Fibroblast of lung (primary cell): ENCODE measurements around the gene PPP1R16B. TPM values are rescaled to one million over a fixed set of nuclear protein-coding genes. Genes with fewer than 3 reads are reported as not detected.

ENCODE experiments used
- DNase-seq, 2 donors: peaks; one replicate each; pipeline versions ENCODE4 v3.0.0 to v3.0.0-alpha.2; 2010; ENCODE audit warnings: low read depth in 2 of 2
- H2AFZ ChIP-seq: 2 replicates; pipeline ENCODE4 v1.5.1; 2012; ENCODE audit warnings: low read length, control low read depth, inconsistent platforms
- H3K27ac ChIP-seq: 2 replicates; pipeline ENCODE4 v1.5.1; 2011; ENCODE audit warnings: low read length, control low read depth; ENCODE audit not compliant: insufficient read depth
- H3K27me3 ChIP-seq: 2 replicates; pipeline ENCODE4 v1.5.1; 2011; ENCODE audit warnings: mild to moderate bottlenecking, low read length; ENCODE audit not compliant: control insufficient read depth, insufficient read depth
- H3K36me3 ChIP-seq: 2 replicates; pipeline ENCODE4 v1.5.1; 2011; ENCODE audit warnings: low read length; ENCODE audit not compliant: control insufficient read depth, insufficient read depth
- H3K4me1 ChIP-seq: 2 replicates; pipeline ENCODE4 v1.5.1; 2011; ENCODE audit warnings: low read length; ENCODE audit not compliant: control insufficient read depth, insufficient read depth; ENCODE audit errors: extremely low read depth
- H3K4me2 ChIP-seq: 2 replicates; pipeline ENCODE4 v1.5.1; 2011; ENCODE audit warnings: low read length, control low read depth; ENCODE audit not compliant: insufficient read depth; ENCODE audit errors: extremely low read depth
- H3K4me3 ChIP-seq, 4 experiments: fragments of 200-600 bp in 1 of 4; sonication (generic) in 1 of 4; replicated peaks in 1 of 4; 2 replicates each; pipeline ENCODE4 v1.5.1; 2011 to 2016; ENCODE audit warnings: low read length in 4 of 4, low read depth in 3 of 4, mild to moderate bottlenecking in 3 of 4, control low read depth in 2 of 4, inconsistent platforms in 1 of 4, mixed read lengths in 1 of 4; ENCODE audit not compliant: insufficient read depth in 1 of 4; ENCODE audit errors: control extremely low read depth in 1 of 4
- H3K79me2 ChIP-seq: 2 replicates; pipeline ENCODE4 v1.5.1; 2012; ENCODE audit warnings: mild to moderate bottlenecking, low read length, inconsistent platforms; ENCODE audit not compliant: control insufficient read depth, insufficient read depth
- H3K9ac ChIP-seq: 2 replicates; pipeline ENCODE4 v1.5.1; 2011; ENCODE audit warnings: mild to moderate bottlenecking, low read length, control low read depth; ENCODE audit not compliant: insufficient read depth
- H3K9me3 ChIP-seq: 2 replicates; pipeline ENCODE4 v1.5.1; 2012; ENCODE audit warnings: low read depth, low read length; ENCODE audit not compliant: control insufficient read depth, insufficient read depth
- H4K20me1 ChIP-seq: 2 replicates; pipeline ENCODE4 v1.5.1; 2011; ENCODE audit warnings: low read length; ENCODE audit not compliant: control insufficient read depth, insufficient read depth; ENCODE audit errors: extremely low read depth
- EZH2 ChIP-seq: IDR thresholded peaks from 2 replicates; pipeline ENCODE4 v1.5.1; 2012; ENCODE audit warnings: low read length, control low read depth, mild to moderate bottlenecking; ENCODE audit errors: missing control alignments
- polyA plus RNA-seq, 2 donors: library from polyadenylated mRNA; depleted of rRNA in 1 of 2; stranded (reverse) in 1 of 2; unstranded in 1 of 2; fragments of >200 nt; gene quantifications; 2 replicates each; pipeline ENCODE4 v1.2.1, GENCODE V29; 2011 to 2012; ENCODE audit warnings: missing spikeins in 1 of 2
- total RNA-seq: library from RNA; depleted of rRNA; stranded (reverse); fragments of >200 nt; gene quantifications from 2 replicates; pipeline ENCODE4 v1.2.1, GENCODE V29; 2014
- TF ChIP-seq, protein P1 (sequence below), 2 donors: IDR thresholded peaks in 1 of 2; conservative IDR thresholded peaks in 1 of 2; 1 replicate in 1 of 2; 2 replicates in 1 of 2; pipeline ENCODE4 v1.5.1; 2011 to 2012; ENCODE audit warnings: low read length in 2 of 2, control low read depth in 1 of 2, inconsistent platforms in 1 of 2, low read depth in 1 of 2, mild to moderate bottlenecking in 1 of 2

PPP1R16B gene
- total and polyA plus RNA-seq, 2 donors (not counting 1 experiment from before 2014, with no cell fraction given): under 0.01 TPM; not detected in 1

- H3K27ac ChIP-seq: no peak overlapping the region
- no peak overlapping the region for H3K4me2 ChIP-seq
- H2AFZ ChIP-seq: no peak overlapping the region
- H3K9me3 ChIP-seq: no peaks in the 10 kb centered on the region
- H3K79me2 ChIP-seq: no peaks in the 10 kb centered on the region
- H3K4me1 ChIP-seq: no peaks in the 10 kb centered on the region
- H3K4me3 ChIP-seq: no peak overlapping the region
- peaks cover 3% of the 10 kb centered on the region for H3K27me3 ChIP-seq
- H3K36me3 ChIP-seq: no peaks in the 10 kb centered on the region
- H3K9ac ChIP-seq: no peak overlapping the region
- H4K20me1 ChIP-seq: no peaks in the 10 kb centered on the region
- TF ChIP-seq, protein P1, sequence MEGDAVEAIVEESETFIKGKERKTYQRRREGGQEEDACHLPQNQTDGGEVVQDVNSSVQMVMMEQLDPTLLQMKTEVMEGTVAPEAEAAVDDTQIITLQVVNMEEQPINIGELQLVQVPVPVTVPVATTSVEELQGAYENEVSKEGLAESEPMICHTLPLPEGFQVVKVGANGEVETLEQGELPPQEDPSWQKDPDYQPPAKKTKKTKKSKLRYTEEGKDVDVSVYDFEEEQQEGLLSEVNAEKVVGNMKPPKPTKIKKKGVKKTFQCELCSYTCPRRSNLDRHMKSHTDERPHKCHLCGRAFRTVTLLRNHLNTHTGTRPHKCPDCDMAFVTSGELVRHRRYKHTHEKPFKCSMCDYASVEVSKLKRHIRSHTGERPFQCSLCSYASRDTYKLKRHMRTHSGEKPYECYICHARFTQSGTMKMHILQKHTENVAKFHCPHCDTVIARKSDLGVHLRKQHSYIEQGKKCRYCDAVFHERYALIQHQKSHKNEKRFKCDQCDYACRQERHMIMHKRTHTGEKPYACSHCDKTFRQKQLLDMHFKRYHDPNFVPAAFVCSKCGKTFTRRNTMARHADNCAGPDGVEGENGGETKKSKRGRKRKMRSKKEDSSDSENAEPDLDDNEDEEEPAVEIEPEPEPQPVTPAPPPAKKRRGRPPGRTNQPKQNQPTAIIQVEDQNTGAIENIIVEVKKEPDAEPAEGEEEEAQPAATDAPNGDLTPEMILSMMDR (conservative IDR thresholded peaks at IDR 0.05 in 1 of 2, IDR thresholded peaks at IDR 0.05 in 1 of 2; ENCODE audit: low read depth in 1 of 2, low read length in 2 of 2): no peak
- no peak for TF ChIP-seq EZH2
- no peak for DNase-seq
Observed at GRCh38 chr20:38907918-38908677, 102.6 kb downstream of the PPP1R16B start.

DNA sequence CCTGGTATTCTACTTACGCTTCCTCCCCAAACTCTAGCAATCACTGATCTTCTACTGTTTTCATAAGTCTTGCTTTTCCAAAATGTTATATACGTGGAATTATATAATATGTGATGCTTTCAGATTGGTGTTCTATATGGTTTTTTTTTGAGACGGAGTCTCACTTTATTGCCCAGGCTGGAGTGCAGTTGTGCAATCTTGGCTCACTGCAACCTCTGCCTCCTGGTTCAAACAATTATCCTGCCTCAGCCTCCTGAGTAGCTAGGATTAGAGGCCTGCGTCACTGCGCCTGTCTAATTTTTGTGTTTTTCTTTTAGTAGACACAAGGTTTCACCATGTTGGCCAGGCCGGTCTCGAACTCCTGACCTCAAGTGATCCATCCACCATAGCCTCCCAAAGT is 109.9 kb downstream of the PPP1R16B start:
- TF ChIP-seq EZH2: no peak
- TF ChIP-seq, protein P1 (conservative IDR thresholded peaks at IDR 0.05 in 1 of 2, IDR thresholded peaks at IDR 0.05 in 1 of 2; ENCODE audit: low read depth in 1 of 2, low read length in 2 of 2): no peak

GRCh38 chr20:38917657-38918056 is 112.2 kb downstream of the PPP1R16B start:
- H3K4me3 ChIP-seq: no peak overlapping the region
- no peak overlapping the region for H3K9ac ChIP-seq
- H3K27me3 ChIP-seq: peaks cover 29% of the 10 kb centered on the region
- no peak for DNase-seq
- no peaks in the 10 kb centered on the region for H4K20me1 ChIP-seq
- no peaks in the 10 kb centered on the region for H3K79me2 ChIP-seq
- H3K4me1 ChIP-seq: no peaks in the 10 kb centered on the region
- H3K9me3 ChIP-seq: no peaks in the 10 kb centered on the region
- TF ChIP-seq, protein P1 (conservative IDR thresholded peaks at IDR 0.05 in 1 of 2, IDR thresholded peaks at IDR 0.05 in 1 of 2; ENCODE audit: low read depth in 1 of 2, low read length in 2 of 2): no peak
- no peak for TF ChIP-seq EZH2
- H3K27ac ChIP-seq: no peak overlapping the region
- no peak overlapping the region for H2AFZ ChIP-seq
- H3K4me2 ChIP-seq: no peak overlapping the region
- no peaks in the 10 kb centered on the region for H3K36me3 ChIP-seq

More for the DNA sequence above, 109.9 kb downstream of the PPP1R16B start:
- Histone ChIP-seq H3K79me2 (no peaks in the 10 kb centered on the region), H4K20me1 (no peaks in the 10 kb centered on the region), H3K36me3 (no peaks in the 10 kb centered on the region), H3K27ac (no peak overlapping the region), H3K4me1 (no peaks in the 10 kb centered on the region), H2AFZ (no peak overlapping the region), H3K4me3 (no peak overlapping the region), H3K4me2 (no peak overlapping the region), H3K27me3 (peaks cover 16% of the 10 kb centered on the region), H3K9me3 (no peaks in the 10 kb centered on the region), H3K9ac (no peak overlapping the region)
- DNase-seq: no peak
